ENCODE data around the gene UGT1A3.
"Not testable (repeated sequence)": the region's sequence is repeated elsewhere in the genome, so short reads cannot be mapped to it uniquely, and the experiment has no call there.

Gene UGT1A3

DNA sequence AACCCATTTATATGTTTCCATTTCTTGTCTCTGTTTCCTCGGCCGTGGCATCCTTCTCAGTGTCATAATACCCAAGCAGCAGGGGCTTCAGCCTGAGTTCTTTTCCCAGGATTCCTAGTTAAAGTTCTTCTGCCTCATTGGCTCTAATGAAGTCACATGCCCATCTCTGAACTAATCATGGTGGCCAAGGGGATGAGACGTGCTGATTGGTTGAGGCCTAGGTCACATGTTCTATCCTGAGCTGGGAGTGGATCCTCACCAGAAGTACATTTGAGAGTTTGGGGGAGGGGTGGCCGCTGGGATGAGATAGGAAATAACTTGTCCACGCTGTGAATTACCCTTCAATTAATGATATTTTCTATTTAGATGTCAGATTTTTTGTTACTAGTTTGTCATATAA lies 19.9 kb upstream of the UGT1A3 start:
- DNase-seq: no peak

DNA sequence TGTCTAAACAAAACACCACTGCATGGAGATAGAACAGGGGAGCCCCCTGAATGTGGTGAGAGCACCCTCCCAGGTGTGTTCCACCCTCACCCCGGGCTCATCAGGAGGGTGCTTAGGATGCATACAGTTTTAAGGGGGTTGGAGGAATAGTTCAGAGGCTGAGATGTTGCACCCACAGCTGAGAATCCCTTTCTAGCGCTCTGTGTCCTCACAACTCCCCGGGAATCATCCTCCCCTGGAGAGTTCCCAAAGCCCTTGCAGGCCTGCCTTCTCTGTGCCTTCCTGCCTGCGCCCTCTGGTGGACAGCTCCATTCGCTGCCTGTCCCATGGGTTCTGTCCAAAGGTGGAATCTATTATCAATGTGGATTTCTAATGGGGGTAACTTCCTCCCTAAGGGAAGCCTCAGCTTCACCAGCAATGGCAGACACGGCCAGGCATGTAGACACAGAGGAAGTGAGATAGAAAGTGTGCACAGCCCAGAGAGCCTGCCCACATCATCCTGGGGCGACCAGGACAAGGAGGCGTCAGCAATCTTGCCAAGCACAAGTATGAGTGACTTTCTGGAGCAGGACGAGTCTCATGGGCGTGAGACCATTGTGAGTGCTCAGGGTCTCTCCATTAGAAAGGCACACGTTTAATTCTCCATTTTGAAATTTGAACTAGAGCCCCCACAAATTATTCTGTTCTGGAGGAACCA lies 17.4 kb upstream of the UGT1A3 start:
- peak; percentile 61 for DNase-seq

DNA sequence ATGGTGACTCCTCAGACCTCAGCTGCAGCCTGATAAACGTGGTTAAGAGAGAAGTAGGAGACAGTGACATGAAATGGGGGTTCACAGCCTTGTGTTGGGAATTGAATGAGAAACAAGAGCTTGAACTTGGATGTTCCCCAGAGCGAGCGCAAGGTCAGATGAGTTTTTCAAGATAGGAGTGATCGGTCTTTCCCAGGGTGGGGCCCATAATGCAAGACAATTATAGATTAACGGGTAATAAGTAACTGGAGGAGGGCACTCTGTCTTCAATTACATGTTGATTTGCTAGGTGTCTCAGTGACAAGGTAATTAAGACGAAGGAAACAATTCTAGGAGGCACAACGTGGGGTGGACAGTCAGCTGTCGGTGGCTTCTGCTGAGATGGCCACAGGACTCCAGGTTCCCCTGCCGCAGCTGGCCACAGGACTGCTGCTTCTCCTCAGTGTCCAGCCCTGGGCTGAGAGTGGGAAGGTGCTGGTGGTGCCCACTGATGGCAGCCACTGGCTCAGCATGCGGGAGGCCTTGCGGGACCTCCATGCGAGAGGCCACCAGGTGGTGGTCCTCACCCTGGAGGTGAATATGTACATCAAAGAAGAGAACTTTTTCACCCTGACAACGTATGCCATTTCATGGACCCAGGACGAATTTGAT lies 16.1 kb upstream of the UGT1A3 start, which contains the start of gene UGT1A5:
Gene UGT1A5 (plus strand): TSS at position 297 of the 651 bp plus-strand sequence. CDS start 85 bp downstream, at position 382.
- DNase-seq: no peak

DNA sequence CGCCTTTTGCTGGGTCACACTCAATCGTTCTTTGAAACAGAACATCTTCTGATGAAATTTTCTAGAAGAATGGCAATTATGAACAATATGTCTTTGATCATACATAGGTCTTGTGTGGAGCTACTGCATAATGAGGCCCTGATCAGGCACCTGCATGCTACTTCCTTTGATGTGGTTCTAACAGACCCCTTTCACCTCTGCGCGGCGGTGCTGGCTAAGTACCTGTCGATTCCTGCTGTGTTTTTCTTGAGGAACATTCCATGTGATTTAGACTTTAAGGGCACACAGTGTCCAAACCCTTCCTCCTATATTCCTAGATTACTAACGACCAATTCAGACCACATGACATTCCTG lies 15.6 kb upstream of the UGT1A3 start:
- no peak for DNase-seq

DNA sequence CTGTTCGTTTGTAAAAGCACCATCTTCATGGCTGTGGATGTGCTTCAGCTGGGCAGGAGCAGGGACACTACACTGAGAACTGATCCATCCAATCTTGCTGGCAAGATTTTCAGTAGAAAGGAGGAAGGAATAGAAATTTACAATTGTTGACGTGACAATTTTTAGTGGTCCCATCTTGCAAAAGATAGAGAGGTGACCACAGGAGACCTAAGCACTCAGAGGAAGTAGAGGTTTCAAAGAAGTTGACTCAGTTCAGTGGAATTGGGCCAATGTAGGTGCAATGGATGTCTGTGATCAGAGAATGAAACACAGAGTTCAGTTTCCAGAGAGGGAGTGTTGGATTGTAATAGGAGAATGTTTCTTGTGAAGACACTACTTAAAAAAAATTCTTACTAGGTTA lies 14.7 kb upstream of the UGT1A3 start:
- no peak for DNase-seq

DNA sequence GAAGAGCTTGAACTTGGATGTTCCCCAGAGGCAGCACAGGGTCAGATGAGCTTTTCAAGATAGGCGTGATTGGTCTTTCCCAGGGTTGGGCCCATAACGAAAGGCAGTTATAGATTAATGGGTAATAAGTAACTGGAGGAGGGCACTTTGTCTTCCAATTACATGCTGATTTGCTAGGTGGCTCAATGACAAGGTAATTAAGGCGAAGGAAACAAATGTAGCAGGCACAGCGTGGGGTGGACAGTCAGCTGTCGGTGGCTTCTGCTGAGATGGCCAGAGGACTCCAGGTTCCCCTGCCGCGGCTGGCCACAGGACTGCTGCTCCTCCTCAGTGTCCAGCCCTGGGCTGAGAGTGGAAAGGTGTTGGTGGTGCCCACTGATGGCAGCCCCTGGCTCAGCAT lies 10.3 kb upstream of the UGT1A3 start, which contains the start of gene UGT1A4:
Gene UGT1A4 (plus strand): TSS at position 185 of the 400 bp plus-strand sequence. CDS start 85 bp downstream, at position 270.
- DNase-seq: no peak

DNA sequence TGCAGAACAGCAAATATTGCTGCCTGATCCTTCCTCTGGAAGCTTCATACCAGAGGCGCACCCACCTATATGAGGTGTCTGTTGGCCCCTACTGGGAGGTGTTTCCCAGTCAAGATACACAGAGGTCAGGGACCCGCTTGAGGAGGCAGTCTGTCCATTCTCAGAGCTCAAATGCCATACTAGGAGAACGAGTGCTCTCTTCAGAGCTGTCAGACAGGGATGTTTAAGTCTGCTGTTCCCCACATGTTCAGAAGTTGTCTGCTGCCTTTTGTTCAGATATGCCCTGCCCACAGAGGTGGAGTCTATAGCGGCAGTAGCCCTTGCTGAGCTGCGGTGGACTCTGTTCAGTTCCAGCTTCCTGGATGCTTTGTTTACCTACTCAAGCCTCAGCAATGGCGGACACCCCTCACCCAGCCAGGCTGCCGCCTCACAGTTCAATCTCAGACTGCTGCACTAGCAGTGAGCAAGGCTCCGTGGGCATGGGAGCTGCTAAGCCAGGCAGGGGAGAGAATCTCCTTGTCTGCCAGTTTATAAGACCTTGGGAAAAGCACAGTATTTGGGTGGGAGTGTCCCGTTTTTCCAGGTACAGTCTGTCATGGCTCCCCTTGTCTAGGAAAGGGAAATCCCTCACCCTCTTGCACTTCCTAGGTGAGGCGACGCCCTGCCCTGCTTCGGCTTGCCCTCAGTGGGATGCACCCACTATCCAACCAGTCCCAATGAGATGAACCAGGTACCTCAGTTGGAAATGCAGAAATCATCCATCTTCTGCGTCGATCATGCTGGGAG lies 8.2 kb downstream of the UGT1A3 start:
- DNase-seq: not testable (repeated sequence)

DNA sequence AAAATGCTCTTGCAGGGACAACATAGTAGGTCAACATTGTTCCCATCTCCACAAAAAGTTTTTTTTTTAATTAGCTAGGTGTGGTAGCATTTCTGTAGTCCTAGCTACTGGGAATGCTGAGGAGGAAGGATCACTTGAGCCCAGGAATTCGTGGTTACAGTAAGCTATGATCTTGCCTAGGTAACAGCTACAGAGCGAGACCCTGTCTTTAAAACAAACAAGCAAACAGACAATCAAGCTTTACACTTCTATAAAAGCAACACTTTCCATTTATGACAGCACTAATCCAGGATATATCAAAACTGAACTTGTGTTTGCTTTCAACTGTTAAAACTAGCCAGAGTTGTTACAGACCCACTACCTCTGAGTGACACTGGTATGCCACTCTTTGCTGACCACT lies 12.0 kb downstream of the UGT1A3 start:
- DNase-seq: no peak

DNA sequence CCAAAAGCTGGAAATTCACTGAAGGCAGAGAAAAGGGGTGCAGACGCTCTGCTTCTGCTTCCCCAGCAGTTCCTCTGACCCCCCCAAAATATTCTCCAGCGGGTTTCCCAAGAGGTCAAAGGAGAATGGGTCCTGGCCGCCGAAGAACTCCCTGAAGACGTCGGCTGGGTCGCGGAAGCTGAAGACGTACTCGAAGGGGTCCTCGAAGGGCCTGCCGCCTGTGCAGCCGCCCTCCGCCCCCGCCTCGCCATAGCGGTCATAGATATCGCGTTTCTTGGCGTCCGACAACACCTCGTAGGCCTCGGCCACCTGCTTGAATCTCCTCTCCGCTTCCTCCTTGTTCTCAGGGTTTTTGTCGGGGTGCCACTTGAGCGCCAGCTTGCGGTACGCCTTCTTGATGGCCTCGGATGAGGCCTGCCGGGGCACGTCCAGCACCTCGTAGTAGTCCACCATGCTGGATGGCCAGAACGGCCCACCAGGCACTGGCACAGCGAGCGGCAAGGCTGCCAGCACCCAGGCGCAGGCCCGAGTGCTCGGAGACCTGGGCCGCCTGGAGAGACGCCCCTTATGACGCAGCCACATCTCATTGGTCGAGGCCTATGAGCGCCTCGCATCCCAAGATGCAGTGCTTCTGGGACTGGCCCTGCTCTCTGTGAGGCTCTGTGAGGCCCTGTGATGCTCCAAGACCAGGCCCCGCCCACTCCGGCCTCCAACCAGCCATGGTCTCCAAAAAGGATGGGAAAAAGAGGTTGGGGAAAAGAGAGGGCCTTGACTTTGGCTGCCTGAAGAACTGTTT lies 14.8 kb downstream of the UGT1A3 start:
- DNase-seq: no peak

DNA sequence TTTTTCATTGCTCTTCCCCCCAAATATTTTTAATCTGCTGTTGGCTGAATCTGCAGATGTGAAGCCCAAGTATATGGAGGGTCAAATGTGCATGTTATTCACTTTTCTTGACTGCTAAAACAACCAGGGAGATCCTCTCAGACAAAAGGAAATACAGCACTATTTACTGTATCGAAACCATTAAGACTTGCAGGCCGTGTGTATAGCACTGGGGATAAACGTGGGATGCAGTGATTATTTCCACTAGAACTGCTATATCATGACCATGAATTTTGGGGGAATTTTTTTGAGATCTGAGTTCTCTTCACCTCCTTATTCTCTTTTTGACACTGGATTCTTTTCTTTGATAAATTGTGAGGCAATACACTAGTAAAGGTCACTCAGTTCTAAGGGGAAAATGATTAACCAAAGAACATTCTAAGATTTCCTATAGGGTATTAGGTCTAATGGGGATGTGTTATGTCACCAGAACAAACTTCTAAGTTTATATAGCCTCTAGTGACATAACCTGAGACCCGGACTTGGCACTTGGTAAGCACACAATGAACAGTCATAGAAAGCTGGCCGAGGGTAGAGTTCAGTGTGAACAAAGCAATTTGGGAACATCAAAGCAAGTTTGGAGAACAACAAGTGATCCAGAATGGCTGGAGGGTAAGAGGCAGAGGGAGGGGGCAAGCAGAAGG lies 16.4 kb downstream of the UGT1A3 start:
- no peak for DNase-seq

DNA sequence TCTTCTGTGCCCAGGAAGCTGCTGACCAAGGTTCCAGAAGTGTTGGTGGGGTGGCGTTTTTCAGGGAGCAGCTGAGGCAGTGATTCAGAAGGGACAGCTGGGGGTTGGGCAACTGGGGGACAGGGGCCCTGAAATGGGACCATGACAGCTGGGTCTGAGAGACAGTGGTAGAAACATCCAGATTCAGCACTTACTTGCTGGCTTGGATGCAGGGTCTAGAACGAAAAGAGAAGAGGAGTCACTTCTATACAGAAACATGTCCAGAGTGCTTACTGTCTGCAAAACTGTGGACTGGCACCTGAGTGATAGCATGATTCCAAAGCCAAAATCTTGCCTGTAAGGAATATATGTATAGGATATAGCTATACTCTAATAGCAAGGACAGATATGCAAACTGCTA lies 17.0 kb downstream of the UGT1A3 start:
- not testable (repeated sequence) for DNase-seq

DNA sequence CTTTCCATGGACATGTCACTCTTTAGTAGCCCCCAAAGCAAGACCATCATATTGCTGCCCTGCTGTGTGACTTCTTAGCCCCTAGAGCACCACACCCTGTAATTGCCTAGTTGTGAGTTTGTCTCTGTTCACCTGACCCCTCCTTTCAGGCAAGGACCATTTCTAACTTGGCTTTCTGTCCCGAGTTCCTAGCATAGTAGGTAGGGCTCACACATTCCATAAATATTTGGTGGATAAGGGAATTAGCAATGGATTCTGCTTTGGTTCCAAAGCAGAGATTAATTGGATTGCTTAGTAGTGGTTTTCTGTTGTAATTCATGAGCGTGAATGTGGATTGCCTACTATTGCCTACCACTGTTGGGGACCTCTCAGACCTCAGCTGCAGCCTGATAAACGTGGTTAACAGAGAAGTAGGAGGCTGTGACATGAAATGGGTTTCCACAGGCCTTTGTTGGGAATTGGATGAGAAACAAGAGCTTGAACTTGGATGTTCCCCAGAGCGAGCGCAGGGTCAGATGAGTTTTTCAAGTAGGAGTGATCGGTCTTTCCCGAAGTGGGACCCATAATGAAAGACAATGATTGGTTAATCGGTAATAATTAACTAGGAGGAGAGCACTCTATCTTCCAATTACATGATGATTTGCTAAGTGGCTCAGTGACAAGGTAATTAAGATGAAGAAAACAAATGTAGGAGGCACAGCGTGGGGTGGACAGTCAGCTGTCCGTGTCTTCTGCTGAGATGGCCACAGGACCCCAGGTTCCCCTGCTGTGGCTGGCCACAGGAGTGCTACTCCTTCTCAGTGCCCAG lies 17.8 kb downstream of the UGT1A3 start:
- no peak for DNase-seq

DNA sequence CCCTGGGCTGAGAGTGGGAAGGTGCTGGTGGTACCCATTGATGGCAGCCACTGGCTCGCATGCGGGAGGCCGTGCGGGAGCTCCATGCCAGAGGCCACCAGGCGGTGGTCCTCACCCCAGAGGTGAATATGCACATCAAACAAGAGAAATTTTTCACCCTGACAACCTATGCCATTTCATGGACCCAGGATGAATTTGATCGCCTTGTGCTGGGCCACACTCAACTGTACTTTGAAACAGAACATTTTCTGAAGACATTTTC lies 18.4 kb downstream of the UGT1A3 start:
- DNase-seq: no peak

DNA sequence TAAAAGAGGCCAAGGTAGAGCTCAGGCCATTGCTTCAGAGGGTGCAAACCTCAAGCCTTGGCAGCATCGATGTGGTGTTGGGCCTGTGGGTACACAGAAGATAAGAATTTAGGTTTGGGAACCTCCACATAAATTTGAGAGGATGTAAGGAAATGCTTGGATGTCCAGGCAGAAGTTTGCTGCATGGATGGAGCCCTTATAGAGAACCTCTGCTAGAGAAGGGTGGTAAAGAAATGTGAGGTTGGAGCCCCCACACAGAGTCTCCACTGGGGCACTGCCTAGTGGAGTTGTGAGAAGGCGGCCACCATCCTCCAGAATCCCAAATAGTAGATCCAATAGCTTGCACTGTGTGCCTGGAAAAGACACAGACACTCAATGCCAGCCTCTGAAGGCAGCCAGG lies 21.8 kb downstream of the UGT1A3 start:
- DNase-seq: not testable (repeated sequence)

DNA sequence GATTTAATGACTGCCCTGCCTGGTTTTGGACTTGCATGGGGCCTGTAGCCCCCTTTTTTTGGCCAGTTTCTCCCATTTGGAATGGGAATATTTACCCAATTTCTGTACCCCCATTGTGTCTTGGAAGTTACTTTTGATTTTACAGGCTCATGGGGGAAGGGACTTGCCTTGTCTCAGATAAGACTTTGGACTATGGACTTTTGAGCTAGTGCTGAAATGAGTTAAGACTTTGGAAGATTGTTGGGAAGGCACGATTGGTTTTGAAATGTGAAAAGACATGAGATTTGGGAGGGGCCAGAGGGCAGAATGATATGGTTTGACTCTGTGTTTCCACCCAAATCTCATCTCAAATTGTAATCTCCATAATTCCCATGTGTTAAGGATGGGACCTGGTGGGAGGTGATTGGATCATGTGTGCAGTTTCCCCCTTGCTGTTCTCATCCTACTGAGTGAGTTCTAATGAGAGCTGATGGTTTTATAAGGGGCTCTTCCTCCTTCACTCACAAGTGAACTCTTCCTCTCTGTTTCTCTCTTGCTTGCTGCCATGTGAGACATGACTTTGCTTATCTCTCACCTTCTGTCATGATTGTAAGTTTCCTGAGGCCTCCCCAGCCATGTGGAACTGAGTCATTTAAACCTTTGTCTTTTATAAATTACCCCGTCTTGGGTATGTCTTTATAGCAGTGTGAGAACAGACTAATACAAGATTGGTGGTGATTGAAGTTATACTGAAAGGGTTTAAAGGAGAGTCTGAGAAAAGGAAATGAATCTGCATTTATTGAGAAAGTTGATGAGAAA lies 22.6 kb downstream of the UGT1A3 start:
- DNase-seq: not testable (repeated sequence)

DNA sequence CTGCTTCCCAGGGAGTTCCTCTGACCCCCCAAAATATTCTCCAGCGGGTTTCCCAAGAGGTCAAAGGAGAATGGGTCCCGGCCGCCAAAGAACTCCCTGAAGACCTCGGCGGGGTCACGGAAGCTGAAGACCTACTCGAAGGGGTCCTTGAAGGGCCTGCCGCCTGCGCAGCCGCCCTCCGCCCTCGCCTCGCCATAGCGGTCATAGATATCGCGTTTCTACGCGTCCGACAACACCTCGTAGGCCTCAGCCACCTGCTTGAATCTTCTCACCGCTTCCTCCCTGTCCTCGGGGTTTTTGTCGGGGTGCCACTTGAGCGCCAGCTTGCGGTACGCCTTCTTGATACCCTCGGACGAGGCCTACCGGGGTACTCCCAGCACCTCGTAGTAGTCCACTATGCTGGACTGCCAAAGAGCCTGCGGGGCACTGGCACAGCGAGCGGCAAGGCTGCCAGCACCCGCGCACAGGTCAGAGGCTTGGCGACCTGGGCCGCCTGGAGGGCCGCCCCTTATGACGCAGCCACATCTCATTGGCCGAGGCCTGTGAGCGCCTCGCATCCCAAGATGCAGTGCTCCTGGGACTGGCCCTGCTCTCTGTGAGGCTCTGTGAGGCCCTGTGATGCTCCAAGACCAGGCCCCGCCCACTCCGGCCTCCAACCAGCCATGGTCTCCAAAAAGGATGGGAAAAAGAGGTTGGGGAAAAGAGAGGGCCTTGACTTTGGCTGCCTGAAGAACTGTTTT lies 26.2 kb downstream of the UGT1A3 start:
- no peak for DNase-seq

DNA sequence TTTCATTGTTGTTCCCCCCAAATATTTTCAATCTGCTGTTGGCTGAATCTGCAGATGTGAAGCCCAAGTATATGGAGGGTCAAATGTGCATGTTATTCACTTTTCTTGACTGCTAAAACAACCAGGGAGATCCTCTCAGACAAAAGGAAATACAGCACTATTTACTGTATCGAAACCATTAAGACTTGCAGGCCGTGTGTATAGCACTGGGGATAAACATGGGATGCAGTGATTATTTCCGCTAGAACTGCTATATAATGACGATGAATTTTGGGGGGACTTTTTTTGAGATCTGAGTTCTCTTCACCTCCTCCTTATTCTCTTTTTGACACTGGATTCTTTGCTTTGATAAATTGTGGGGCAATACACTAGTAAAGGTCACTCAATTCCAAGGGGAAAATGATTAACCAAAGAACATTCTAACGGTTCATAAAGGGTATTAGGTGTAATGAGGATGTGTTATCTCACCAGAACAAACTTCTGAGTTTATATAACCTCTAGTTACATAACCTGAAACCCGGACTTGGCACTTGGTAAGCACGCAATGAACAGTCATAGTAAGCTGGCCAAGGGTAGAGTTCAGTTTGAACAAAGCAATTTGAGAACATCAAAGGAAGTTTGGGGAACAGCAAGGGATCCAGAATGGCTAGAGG lies 27.7 kb downstream of the UGT1A3 start:
- DNase-seq: no peak

DNA sequence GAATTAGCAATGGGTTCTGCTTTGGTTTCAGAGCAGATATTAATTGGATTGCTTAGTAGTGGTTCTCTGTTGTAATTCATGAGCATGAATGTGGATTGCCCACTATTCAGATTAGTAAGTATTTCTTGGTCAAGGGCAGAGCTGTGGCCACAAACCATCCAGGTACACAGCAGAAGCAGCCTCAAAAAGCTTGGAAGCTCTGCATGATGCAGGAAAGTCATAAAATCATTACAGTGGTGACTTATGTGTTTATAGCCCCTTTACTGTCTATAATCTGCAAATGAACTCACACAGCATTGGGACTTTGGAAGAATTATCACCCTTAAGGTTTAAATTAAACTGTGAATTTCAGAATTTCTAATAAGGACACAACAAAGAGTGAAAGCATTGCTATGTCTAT lies 29.3 kb downstream of the UGT1A3 start:
- DNase-seq: no peak

DNA sequence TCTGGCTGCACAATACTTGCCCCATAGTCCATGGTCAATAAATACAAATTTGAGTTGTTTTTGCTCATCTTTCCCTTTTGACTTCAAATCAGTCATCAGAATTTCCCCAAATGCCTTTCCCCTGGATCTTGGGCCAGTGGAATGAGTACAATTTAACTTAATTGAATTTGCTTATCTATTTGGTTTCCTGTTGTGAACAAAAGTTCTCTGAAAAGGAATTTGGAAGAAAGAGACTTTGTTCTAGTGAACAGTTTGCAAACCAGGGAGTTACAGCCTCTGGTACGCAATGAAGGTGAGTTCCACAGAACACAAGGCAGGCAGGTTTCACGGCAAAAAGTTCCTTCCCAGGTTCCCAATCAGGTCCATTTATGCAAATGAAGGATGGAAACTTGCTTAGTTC lies 30.0 kb downstream of the UGT1A3 start:
- DNase-seq: no peak

DNA sequence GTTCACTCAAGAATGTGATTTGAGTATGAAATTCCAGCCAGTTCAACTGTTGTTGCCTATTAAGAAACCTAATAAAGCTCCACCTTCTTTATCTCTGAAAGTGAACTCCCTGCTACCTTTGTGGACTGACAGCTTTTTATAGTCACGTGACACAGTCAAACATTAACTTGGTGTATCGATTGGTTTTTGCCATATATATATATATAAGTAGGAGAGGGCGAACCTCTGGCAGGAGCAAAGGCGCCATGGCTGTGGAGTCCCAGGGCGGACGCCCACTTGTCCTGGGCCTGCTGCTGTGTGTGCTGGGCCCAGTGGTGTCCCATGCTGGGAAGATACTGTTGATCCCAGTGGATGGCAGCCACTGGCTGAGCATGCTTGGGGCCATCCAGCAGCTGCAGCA lies 31.2 kb downstream of the UGT1A3 start, which contains the start of gene UGT1A1:
Gene UGT1A1 (plus strand): TSS at position 228 of the 400 bp plus-strand sequence. CDS start 18 bp downstream, at position 246.
- DNase-seq: no peak

Data from NCI-H1092 (cell line).